ENCODE measurements around the gene CABYR. TPM values are rescaled to one million over a fixed set of nuclear protein-coding genes. Genes with fewer than 3 reads are reported as not detected.
A peak's percentile ranks its signal among the peaks of the same experiment; 100 is the strongest.

CABYR gene, protein sequence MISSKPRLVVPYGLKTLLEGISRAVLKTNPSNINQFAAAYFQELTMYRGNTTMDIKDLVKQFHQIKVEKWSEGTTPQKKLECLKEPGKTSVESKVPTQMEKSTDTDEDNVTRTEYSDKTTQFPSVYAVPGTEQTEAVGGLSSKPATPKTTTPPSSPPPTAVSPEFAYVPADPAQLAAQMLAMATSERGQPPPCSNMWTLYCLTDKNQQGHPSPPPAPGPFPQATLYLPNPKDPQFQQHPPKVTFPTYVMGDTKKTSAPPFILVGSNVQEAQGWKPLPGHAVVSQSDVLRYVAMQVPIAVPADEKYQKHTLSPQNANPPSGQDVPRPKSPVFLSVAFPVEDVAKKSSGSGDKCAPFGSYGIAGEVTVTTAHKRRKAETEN
- 0.38 and 0.71 TPM in 2 replicates for total RNA-seq (2016; rRNA removed; fragmentation: Illumina TruSeq; extraction: Trizol)
- total RNA-seq (2016; cell fraction: cytosol; rRNA removed; fragmentation: Illumina TruSeq; extraction: Trizol; ENCODE audit: low read depth) = 0.53 TPM in 1 of 2 replicates, not detected in the other
- total RNA-seq (2016; cell fraction: insoluble cytoplasmic fraction; rRNA removed; fragmentation: Illumina TruSeq; extraction: Trizol) = 0.37 and 0.48 TPM in 2 replicates
- total RNA-seq (2016; cell fraction: membrane; rRNA removed; fragmentation: Illumina TruSeq; extraction: Trizol) = 0.34 and 0.52 TPM in 2 replicates
- total RNA-seq (2016; cell fraction: nucleus; rRNA removed; fragmentation: Illumina TruSeq; extraction: Trizol) = 0.38 and 1.4 TPM in 2 replicates
- polyA plus RNA-seq (2011; rRNA removed) = 0.78 and 0.88 TPM in 2 replicates
- 0.40 and 0.46 TPM in 2 replicates for polyA plus RNA-seq (2011; cell fraction: cytosol; rRNA removed)
- 0.96 and 1.2 TPM in 2 replicates for polyA plus RNA-seq (2011; cell fraction: nucleus; rRNA removed)
- polyA plus RNA-seq (2012) = 0.42 and 0.49 TPM in 2 replicates
- 0.16 and 0.26 TPM in 2 replicates for polyA plus RNA-seq (2016; cell fraction: cytosol; fragmentation: Illumina TruSeq; extraction: Trizol; ENCODE audit: low read depth)
- polyA plus RNA-seq (2016; cell fraction: insoluble cytoplasmic fraction; fragmentation: Illumina TruSeq; extraction: Trizol; ENCODE audit: low read depth) = 0.57 and 0.64 TPM in 2 replicates
- 0.26 TPM in 1 of 2 replicates, not detected in the other for polyA plus RNA-seq (2016; cell fraction: membrane; fragmentation: Illumina TruSeq; extraction: Trizol; ENCODE audit: low read depth)
- polyA plus RNA-seq (2016; cell fraction: nucleus; fragmentation: Illumina TruSeq; extraction: Trizol; ENCODE audit: insufficient read depth, low read depth) = 1.1 and 2.6 TPM in 2 replicates
- 3.9 TPM in 1 of 2 replicates, not detected in the other for polyA minus RNA-seq (2011; rRNA and poly(A)+ RNA removed; ENCODE audit: low replicate concordance)
- not detected in 2 replicates for polyA minus RNA-seq (2011; cell fraction: cytosol; rRNA and poly(A)+ RNA removed)
- polyA minus RNA-seq (2011; cell fraction: nucleus; rRNA and poly(A)+ RNA removed) = 1.0 and 1.5 TPM in 2 replicates
- Bru-seq, nascent RNA = percentile 22 among the genes with signal in this experiment
- percentile 31 among the genes with signal in this experiment for BruChase-seq, experiment 1, labeled RNA remaining after a 6-hour chase
- percentile 32 among the genes with signal in this experiment for BruChase-seq, experiment 2, labeled RNA remaining after a 2-hour chase
- long read RNA-seq, experiment 1 = 0 reads
- long read RNA-seq, experiment 2 = 0 reads

DNA sequence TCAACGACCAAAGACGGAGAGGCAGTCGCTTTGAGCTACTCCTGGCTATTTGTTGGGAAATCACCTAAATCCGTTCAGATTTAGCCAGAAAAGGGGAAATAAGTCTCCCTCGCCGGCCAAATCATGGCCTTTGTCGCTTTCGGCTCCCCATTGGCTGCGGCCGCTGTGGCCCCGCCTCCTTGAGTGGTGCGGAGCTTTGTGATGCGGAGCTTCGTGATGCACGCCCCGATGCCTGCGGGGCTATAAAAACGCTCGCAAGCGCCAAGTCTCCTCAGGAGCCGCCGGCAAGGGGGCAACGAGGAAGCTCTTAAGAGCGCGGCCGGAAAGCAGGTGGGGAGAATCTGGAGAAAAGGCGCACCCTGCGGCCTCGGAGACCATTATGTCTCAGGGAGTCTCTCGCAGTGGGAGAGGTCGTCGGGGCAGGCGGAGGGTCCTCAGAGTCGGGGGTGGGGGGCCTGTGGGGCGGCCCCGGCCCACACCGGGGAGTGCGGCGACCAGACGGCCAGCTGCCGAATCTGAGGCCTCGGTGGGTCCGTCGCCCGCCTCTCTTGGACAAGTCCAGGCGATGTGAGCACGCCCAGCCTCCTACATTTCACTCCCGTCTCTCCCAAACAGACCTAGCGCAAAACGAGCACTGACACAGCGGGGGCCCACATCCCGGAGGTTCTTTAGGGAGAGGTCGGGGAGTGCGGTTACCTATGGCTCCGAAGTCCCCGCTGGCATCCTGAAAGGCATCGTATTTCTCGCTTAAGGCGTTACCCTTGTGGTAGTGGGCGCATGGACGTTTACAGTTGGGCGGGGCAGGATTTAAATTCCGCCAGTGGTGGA lies at the start of gene CABYR:
CABYR (plus strand) TSS at position 274 of the 828 bp plus-strand sequence. CDS start 4,053 bp downstream, outside the sequence.
- ChIA-PET CTCF (ENCODE audit: low intra/inter-chr PET ratio, low total read pairs) (no interaction called here), POLR2A (no interaction called here)
- intact Hi-C loops (cut with micrococcal nuclease; ENCODE audit: unreplicated experiment) (no loop called here), in situ Hi-C loops (cut with HindIII; ENCODE audit: extremely low pct_ligation_motif_present, low pct_unique_long_range_greater_than_20kb) (no loop called here)
- DNase-seq (ENCODE audit: low spot score) (peak; percentile 9), ATAC-seq (peak; percentile 86), FAIRE-seq (peak; percentile 4)
- Histone ChIP-seq H3K27ac (ENCODE audit: extremely low read length, insufficient read depth, low read length) (no peak within 1 kb of the TSS), H3K9ac (ENCODE audit: insufficient read depth, low read depth, low read length) (no peak within 1 kb of the TSS), H3K27me3 (ENCODE audit: control insufficient read depth in 1 of 2, insufficient read depth in 2 of 2, low read length in 2 of 2) (0 out of 5 replicates have a peak, but pooled peaks cover 0 to 3% of the 10 kb centered on the region in 2 experiments), H4K20me1 (ENCODE audit: insufficient read depth, low read length) (no peaks in the 10 kb centered on the region), H3K4me3 (replicated peaks in 1 of 3; ENCODE audit: insufficient read depth in 1 of 3, low read depth in 2 of 3, low read length in 3 of 3) (peak within 1 kb of the TSS; percentile 46 to 66 (median 53)), H3K4me1 (ENCODE audit: insufficient read depth, low read length) (peaks cover 9% of the 10 kb centered on the region), H3K79me2 (ENCODE audit: insufficient read depth, low read length) (no peaks in the 10 kb centered on the region), H3K4me2 (ENCODE audit: low read depth, low read length) (peak within 1 kb of the TSS; percentile 79), H3K36me3 (replicated peaks in 1 of 2; ENCODE audit: control insufficient read depth in 1 of 2, insufficient read depth in 2 of 2, low read length in 2 of 2) (no peaks in the 10 kb centered on the region), H2AFZ (ENCODE audit: low read length) (peak within 1 kb of the TSS; percentile 97), H3K9me3 (ENCODE audit: low read length) (no peaks in the 10 kb centered on the region)
- no TSS peak for BruUV-seq (replicated peaks)
- WGBS (ENCODE audit: low lambda C conversion rate) = 18% methylated on average over 44 of the region's 63 CpGs
- TF ChIP-seq NONO (IDR thresholded peaks at IDR 0.05) = no peak
- no peak for TF ChIP-seq NONO (CRISPR knock-in tag; conservative IDR thresholded peaks at IDR 0.05)
- TF ChIP-seq NFIC (IDR thresholded peaks at IDR 0.05; ENCODE audit: low read length) = no peak
- TF ChIP-seq RXRB (CRISPR knock-in tag; IDR thresholded peaks at IDR 0.05; ENCODE audit: borderline replicate concordance) = no peak
- TF ChIP-seq KDM5B (CRISPR knock-in tag; IDR thresholded peaks at IDR 0.05; ENCODE audit: borderline replicate concordance) = no peak
- TF ChIP-seq PHF21A (CRISPR knock-in tag; IDR thresholded peaks at IDR 0.05) = peak; percentile 24; the same call in 1 of the 2 replicates
- no peak for TF ChIP-seq CBX5 (CRISPR knock-in tag; IDR thresholded peaks at IDR 0.05; ENCODE audit: borderline replicate concordance)
- TF ChIP-seq REXO4 (CRISPR knock-in tag; IDR thresholded peaks at IDR 0.05; ENCODE audit: borderline replicate concordance) = no peak
- peak; percentile 53; the same call in 1 of the 2 replicates for TF ChIP-seq SATB2 (CRISPR knock-in tag; IDR thresholded peaks at IDR 0.05)
- TF ChIP-seq ZZZ3 (CRISPR knock-in tag; IDR thresholded peaks at IDR 0.05; ENCODE audit: borderline replicate concordance) = no peak
- TF ChIP-seq ZNF790 (CRISPR knock-in tag; IDR thresholded peaks at IDR 0.05; ENCODE audit: borderline replicate concordance) = no peak
- peak; percentile 36 for TF ChIP-seq ZNF18 (CRISPR knock-in tag; IDR thresholded peaks at IDR 0.05; ENCODE audit: insufficient replicate concordance)
- TF ChIP-seq, protein P1, sequence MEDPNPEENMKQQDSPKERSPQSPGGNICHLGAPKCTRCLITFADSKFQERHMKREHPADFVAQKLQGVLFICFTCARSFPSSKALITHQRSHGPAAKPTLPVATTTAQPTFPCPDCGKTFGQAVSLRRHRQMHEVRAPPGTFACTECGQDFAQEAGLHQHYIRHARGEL (CRISPR knock-in tag; IDR thresholded peaks at IDR 0.05) = no peak
- no peak for TF ChIP-seq ZNF607 (CRISPR knock-in tag; IDR thresholded peaks at IDR 0.05; ENCODE audit: borderline replicate concordance)
- TF ChIP-seq ZNF558 (CRISPR knock-in tag; IDR thresholded peaks at IDR 0.05; ENCODE audit: borderline replicate concordance) = peak; percentile 46; the same call in 1 of the 2 replicates
- TF ChIP-seq SRSF9 (IDR thresholded peaks at IDR 0.05; ENCODE audit: borderline replicate concordance, insufficient read depth, low read depth, low read length, poor library complexity, severe bottlenecking) = no peak

All from HepG2 (cell line).